NCI-H524 (cell line): ENCODE data around the gene EFHC2.
"Not testable (repeated sequence)": the region's sequence is repeated elsewhere in the genome, so short reads cannot be mapped to it uniquely, and the experiment has no call there.

ENCODE experiments used
- DNase-seq, 2 experiments: peaks; one replicate each; lab custom pipeline; 2025; lab: John Stamatoyannopoulos, UW

EFHC2 gene

DNA sequence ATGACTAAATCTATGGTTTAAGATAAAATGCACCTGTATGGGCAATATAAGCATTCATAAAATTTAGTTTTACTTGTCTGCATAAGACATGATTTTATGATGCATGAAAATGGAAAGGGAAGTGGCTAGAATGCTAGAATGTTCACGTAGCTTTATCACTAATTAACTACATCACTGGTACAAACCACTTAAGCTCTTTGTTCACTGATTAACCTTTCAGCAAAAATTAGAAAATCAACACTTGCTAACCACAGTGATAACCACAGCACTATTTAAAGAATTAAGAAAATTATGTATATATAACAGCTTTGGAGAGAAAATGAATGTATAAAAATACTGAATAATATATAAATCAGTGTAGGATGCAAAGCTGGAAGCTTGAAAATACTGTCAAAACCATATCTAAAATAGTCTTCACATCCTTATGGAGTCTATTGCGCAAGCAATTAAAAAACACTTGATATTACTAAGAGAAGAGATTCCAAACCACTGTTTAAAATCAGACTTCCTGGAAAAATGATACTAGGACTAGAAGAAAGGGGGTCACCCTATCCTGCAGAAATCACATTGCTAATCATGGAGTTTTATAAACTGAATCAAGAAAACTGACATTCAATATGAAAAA lies 51.9 kb downstream of the EFHC2 start:
- no peak for DNase-seq

DNA sequence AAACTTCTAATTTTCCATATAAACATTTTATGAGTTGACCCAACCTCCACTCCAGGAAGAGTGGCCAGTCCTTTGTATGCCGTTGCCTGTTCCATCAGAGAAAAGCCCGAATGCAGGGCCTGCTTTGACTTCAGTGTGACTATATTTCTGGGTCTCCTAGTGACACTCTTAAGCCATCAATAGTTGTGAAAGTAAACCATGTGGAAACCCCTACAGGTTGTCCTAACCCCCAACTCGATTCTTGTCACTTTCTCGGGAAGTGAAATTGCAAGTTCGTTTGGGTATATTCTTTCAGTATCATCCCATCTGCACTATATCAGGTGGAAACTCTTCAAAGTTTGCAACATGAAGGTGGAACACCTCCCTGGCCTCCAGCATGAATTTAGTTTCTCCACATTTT lies 52.8 kb downstream of the EFHC2 start:
- no peak for DNase-seq

DNA sequence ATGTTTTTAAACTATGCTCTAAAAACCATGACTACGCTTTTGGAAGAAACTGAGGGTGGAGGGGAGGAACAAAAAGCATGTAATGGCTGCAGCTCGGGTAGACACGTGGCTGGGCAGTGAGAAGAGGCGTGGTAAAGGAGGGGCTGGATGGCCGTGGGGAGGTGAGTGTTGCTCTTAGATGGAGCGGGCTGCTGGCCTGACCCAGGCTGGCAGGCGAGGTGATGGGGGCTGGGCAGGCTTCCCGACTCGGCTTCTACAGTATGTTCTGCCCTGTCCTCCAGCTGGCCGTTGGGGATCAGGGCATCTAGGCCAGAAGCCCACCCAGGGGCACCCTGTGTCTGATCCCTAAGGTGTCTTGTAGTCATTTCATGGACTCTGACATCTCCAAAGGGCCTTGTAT lies 60.7 kb downstream of the EFHC2 start:
- no peak for DNase-seq

GRCh38 chrX:44280116-44280515 lies 63.4 kb downstream of the EFHC2 start:
- DNase-seq: no peak

- no peak for DNase-seq
These were observed 69.4 kb downstream of the EFHC2 start for GRCh38 chrX:44274096-44274495.

DNA sequence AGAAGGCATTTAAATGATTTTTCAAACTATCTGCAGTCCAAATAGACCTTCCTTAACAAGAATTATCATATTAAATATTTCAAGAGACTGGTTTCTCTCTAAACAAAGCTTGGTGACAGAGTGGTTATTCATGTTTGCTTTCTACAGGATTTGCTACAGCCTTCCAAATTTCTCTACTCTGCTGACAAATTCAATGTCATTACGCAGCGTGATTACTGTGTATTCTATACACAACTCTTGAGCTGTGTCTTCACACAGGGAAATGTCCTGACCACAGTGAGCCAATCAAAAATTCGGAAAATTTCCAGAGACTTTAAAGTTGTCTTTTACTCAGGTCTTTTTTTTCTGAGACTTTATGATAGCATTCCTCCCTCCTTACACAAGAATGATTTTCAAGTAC lies 75.6 kb downstream of the EFHC2 start:
- no peak for DNase-seq

DNA sequence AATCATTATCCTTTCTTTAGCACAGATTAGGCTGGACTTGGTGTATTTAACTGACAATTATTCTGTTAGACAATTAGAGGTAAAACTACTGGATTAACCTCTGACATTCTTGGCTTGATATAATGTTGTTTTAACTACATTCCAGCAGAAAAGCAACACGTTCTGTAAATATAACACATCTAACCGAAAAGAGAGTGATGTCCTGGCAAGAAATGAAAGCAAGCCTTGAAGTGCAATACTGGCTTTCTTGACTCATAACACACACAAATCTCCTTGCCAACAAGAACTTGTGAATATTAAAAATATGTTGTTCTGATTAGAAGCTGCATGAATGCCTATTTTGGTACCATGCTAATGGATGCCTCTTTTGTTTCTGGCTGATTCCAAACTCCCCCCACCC lies 76.4 kb downstream of the EFHC2 start:
- no peak for DNase-seq

- no peak for DNase-seq
These were observed 77.9 kb downstream of the EFHC2 start for GRCh38 chrX:44265559-44265958.

GRCh38 chrX:44264936-44265335 lies 78.5 kb downstream of the EFHC2 start:
- no peak for DNase-seq

DNA sequence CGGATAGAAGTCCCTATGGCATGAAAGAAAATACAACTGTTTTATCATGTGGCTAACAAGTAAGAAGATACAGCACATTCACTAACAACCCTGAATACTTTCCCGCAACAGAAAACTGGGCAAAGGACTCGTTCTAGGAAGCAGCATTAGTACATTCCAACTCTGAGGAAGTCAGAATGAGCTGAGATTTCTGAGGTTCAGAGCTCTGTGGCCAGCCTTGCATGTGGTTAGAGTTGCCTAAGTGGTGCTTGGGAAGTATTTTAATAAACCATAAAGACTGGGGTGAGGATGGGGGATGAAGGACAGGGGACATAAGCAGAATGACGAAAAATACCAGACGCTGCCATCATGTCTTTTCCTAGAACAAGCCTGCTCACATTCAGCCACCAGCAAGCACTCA lies 82.2 kb downstream of the EFHC2 start:
- DNase-seq: no peak

DNA sequence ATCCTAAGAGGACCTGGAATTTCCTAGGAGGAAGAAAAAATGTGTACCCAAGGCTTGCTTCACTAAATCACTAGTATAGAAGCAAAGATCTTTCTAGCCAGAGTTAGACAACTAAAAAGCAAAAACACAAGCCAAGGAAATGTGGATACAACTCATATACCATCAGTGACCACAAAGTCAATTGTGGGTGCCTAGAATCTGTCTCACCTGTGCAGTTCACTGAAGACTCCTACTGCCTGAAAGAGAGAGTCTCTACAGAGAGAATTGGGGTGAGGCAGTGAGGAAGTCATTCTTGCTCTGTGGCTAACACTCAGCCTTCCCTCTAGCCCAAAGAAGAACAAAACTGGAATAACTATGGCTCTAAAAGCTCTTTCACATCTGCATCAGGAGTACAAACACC lies 82.9 kb downstream of the EFHC2 start:
- DNase-seq: no peak

DNA sequence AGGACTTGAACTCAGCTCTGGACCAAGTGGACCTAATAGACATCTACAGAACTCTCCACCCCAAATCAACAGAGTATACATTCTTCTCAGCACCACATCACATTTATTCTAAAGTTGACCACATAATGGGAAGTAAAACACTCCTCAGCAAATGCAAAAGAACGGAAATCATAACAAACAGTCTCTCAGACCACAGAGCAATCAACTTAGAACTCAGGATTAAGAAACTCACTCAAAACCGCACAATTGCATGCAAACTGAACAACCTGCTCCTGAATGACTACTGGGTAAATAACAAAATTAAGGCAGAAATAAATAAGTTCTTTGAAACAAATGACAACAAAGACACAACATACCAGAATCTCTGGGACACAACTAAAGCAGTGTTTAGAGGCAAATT lies 87.7 kb downstream of the EFHC2 start:
- not testable (repeated sequence) for DNase-seq

- no peak for DNase-seq
These were observed 89.9 kb downstream of the EFHC2 start for GRCh38 chrX:44253575-44253942.

DNA sequence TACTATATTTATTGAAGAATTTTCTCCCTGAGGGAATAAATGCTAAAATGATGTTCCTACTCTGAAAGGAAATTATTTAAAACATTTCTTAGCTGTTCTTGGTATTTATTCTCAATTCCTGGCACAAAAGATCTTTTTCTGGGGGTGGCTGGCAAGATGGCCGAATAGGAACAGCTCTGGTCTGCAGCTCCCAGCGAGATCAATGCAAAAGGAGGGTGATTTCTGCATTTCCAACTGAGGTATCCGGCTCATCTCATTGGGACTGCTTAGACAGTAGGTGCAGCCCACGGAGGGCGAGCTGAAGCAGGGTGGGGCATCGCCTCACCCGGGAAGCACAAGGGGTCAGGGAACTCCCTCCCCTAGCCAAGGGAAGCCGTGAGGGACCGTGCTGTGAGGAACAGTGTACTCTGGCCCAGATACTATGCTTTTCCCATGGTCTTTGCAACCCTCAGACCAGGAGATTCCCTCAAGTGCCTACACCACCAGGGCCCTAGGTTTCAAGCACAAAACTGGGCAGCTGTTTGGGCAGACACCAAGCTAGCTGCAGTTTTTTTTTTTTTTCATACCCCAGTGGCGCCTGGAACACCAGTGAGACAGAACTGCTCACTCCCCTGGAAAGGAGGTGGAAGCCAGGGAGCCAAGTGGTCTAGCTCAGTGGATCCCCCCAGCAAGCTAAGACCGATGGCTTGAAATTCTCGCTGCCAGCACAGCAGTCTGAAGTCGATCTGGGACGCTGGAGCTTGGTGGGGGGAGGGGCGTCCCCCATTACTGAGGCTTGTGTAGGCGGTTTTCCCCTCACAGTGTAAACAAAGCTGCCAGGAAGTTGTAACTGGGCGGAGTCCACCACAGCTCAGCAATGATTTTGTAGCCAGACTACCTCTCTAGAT lies 90.5 kb downstream of the EFHC2 start:
- DNase-seq: not testable (repeated sequence)

DNA sequence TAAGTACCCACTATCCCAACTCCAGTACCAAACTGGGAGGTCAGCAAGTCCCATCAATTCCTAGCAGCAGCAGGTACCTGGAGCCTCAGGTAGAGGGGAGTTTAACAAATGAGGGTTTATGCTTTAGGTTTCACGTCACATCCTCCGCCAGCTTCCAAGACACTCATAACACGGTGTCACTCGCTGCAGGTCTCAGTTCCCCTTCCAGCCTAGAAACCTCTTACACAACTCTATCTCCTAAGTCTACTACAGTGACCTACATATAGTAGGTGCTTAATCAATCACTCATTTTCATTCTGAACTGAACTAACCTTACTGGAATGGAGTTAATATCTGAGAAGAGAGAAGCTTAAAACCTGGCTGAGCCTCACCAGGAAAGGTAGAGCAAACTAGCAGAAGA lies 96.0 kb downstream of the EFHC2 start:
- DNase-seq: no peak

- DNase-seq: no peak
These were observed 96.6 kb downstream of the EFHC2 start for GRCh38 chrX:44246826-44247225.

DNA sequence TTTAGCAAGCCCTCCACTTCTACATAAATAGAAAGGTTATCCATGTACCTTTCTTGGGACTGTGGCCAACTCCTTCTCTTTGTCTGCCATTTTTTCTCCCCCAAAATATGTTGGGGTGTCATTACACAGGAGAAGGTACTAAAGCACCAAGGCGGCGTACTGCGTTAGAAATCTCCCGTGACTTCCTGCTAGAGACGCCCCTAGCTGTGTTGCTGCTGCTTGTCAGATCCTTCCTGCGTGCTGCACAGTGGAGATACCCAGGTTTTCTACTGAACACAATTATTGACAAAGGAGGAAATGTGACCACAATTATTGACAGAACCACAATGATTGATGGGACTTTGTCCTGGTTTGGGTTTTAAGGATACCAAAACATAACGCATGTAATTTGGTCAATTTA lies 97.7 kb downstream of the EFHC2 start:
- no peak for DNase-seq

- DNase-seq: peak in 1 of 2 experiments; percentile 36
These were observed 99.5 kb downstream of the EFHC2 start for GRCh38 chrX:44244008-44244407.

DNA sequence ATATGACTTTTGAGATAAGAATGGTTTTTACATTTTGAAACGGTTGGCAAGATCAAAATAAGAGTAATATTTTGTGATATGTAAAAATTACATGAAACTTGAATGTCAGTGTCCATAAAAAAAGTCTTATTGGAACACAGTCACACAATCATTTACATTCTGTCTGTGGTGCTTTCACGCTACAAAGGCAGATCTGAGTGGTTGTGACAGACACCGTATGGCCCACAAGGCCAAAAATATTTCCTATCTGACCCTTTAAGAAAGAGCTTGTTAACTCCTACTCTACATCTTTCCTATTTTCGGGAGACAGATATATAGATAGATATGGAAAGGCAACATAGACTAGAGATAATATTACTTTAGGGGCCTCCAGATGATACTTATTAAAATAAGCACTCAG lies 101.9 kb downstream of the EFHC2 start:
- DNase-seq: no peak

- no peak for DNase-seq
These were observed 103.4 kb downstream of the EFHC2 start for GRCh38 chrX:44240036-44240435.

GRCh38 chrX:44239036-44239435 lies 104.4 kb downstream of the EFHC2 start:
- DNase-seq: no peak

DNA sequence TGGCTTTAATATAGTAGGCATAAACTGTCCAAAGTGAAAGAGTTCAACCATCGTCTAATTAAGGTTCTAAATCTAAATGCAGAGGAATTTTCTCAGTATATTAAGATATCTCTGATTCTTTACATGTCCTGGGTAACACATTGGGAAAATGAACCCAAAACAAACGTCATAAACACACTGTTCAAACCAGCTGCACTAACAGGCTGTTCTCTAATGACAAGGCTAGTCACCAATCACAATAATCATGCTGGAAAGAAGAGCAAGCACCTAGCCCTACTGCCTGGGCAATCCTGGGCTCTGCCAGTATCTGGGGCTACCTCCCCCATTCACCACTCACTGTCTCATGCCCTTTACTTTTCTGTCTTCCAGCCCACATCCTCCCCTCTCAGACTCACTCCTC lies 107.9 kb downstream of the EFHC2 start:
- no peak for DNase-seq

DNA sequence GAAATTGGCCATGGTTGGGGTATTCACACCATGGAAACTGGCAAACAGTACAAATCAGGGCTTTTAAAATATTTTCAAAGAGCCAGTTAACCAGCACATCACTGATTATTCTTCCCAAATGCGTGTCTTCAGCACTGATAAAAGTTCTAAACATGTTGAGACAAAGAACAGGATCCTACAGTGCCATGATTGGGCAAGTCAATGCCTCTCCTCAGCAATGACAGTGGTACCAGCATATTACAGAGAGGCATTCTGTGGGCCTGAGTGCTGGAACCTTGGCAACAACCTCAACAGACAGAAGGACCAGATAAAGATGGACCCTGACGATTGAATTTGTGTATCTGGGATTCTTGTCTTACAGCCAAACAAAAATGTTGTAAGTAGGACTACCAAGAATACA lies 108.9 kb downstream of the EFHC2 start:
- DNase-seq: no peak

GRCh38 chrX:44234116-44234515 lies 109.4 kb downstream of the EFHC2 start:
- DNase-seq: no peak
